OCI-LY7 (cell line): ENCODE results near the gene TAS2R41. TPM values are rescaled to one million over a fixed set of nuclear protein-coding genes. Genes with fewer than 3 reads are reported as not detected.

Experiments
- BruUV-seq: library from RNA; stranded (reverse); fragments of 400-500 nt; replicated peaks from 2 replicates; lab custom pipeline; 2021; lab: Mats Ljungman, UMichigan
- CTCF ChIA-PET: fragments of 300-600 bp; sonication (Branson Sonifier 250); formaldehyde crosslinking; loops from one replicate; lab custom pipeline; 2022; ENCODE audit warnings: antibody characterized with exemption; ENCODE audit not compliant: unreplicated experiment; lab: Charles Lee
- POLR2A ChIA-PET: fragments of 300-600 bp; sonication (Branson Sonifier 250); formaldehyde crosslinking; loops from one replicate; lab custom pipeline; 2022; ENCODE audit warnings: antibody characterized with exemption; lab: Charles Lee
- DNase-seq: peaks from one replicate; pipeline ENCODE4 v3.0.0-alpha.2; 2015; ENCODE audit warnings: low spot score
- H2AFZ ChIP-seq: fragments of 200-600 bp; sonication (generic), shearing (Covaris generic); 2 replicates; pipeline ENCODE4 v1.6.1; 2014; ENCODE audit warnings: mild to moderate bottlenecking, antibody characterized with exemption, low read length, moderate library complexity
- H3K27ac ChIP-seq: fragments of 200-600 bp; sonication (generic); 2 replicates; pipeline ENCODE4 v1.5.1; 2014; ENCODE audit warnings: mixed run types, low read depth, mild to moderate bottlenecking, moderate library complexity, low read length, inconsistent platforms; ENCODE audit not compliant: poor library complexity, severe bottlenecking
- H3K36me3 ChIP-seq: fragments of 200-600 bp; sonication (generic); 2 replicates; pipeline ENCODE4 v1.6.1; 2014; ENCODE audit warnings: mild to moderate bottlenecking, antibody characterized with exemption, low read length, moderate library complexity, mixed read lengths; ENCODE audit not compliant: insufficient read depth
- H3K4me1 ChIP-seq: fragments of 200-600 bp; sonication (generic); 2 replicates; pipeline ENCODE4 v1.5.1; 2014; ENCODE audit warnings: mild to moderate bottlenecking, low read length; ENCODE audit not compliant: insufficient read depth, poor library complexity, severe bottlenecking
- H3K4me2 ChIP-seq: fragments of 200-600 bp; sonication (generic); 2 replicates; pipeline ENCODE4 v1.6.1; 2014; ENCODE audit warnings: mild to moderate bottlenecking, low read length
- H3K4me3 ChIP-seq: fragments of 200-600 bp; sonication (generic); 2 replicates; pipeline ENCODE4 v1.5.1; 2014; ENCODE audit warnings: mild to moderate bottlenecking, low read depth, low read length; ENCODE audit not compliant: poor library complexity, severe bottlenecking
- H3K79me2 ChIP-seq: fragments of 200-600 bp; sonication (generic); 2 replicates; pipeline ENCODE4 v1.6.1; 2016; ENCODE audit warnings: low read depth, mild to moderate bottlenecking, low read length, moderate library complexity, mixed read lengths; ENCODE audit not compliant: insufficient read depth
- H3K9me2 ChIP-seq: fragments of 200-600 bp; sonication (generic); 2 replicates; pipeline ENCODE4 v1.6.1; 2016; ENCODE audit warnings: mild to moderate bottlenecking, low read length, mixed read lengths; ENCODE audit not compliant: insufficient read depth
- H3K9me3 ChIP-seq: fragments of 200-600 bp; sonication (generic); 2 replicates; pipeline ENCODE4 v1.6.1; 2014; ENCODE audit warnings: mild to moderate bottlenecking, mixed run types, low read length, mixed read lengths
- H4K20me1 ChIP-seq: fragments of 200-600 bp; sonication (generic); 2 replicates; pipeline ENCODE4 v1.6.1; 2014; ENCODE audit warnings: mild to moderate bottlenecking, antibody characterized with exemption, low read length, moderate library complexity, mixed read lengths; ENCODE audit not compliant: insufficient read depth
- CTCF ChIP-seq: fragments of 200-600 bp; sonication (generic); conservative IDR thresholded peaks from 2 replicates; pipeline ENCODE4 v1.5.1; 2014; ENCODE audit warnings: mild to moderate bottlenecking, antibody characterized with exemption, low read length, moderate library complexity, mixed read lengths
- EZH2phosphoT487 ChIP-seq: fragments of 200-600 bp; sonication (generic); IDR thresholded peaks from 2 replicates; pipeline ENCODE4 v1.6.1; 2018; ENCODE audit warnings: low read depth, borderline replicate concordance, mild to moderate bottlenecking, mixed run types, antibody characterized with exemption, low read length, moderate library complexity, mixed read lengths
- intact Hi-C: fragments of 100-400 bp; cut with micrococcal nuclease; formaldehyde crosslinking; loops from one replicate; pipeline ENCODE4 v1.10.0; 2022; ENCODE audit not compliant: unreplicated experiment
- total RNA-seq, 2 experiments: library from RNA; depleted of rRNA in 1 of 2; stranded (reverse); fragments of >200 nt in 1 of 2; shearing (Covaris generic) in 1 of 2; gene quantifications; 2 replicates each; pipeline ENCODE4 v1.2.3, GENCODE V29; 2014 to 2022

Gene TAS2R41
- total RNA-seq, 2 experiments from 2014 or later: not detected

- ChIA-PET POLR2A (no interaction called here), CTCF (no interaction called here)
- H3K4me1 ChIP-seq: no peaks in the 10 kb centered on the region
- BruUV-seq: no TSS peak
- no peak overlapping the region for H3K4me3 ChIP-seq
- H2AFZ ChIP-seq: no peak overlapping the region
- no peaks in the 10 kb centered on the region for H4K20me1 ChIP-seq
- no peak for TF ChIP-seq CTCF
- TF ChIP-seq EZH2phosphoT487: no peak
- intact Hi-C loops: no loop called here
- H3K9me3 ChIP-seq: no peaks in the 10 kb centered on the region
- no peaks in the 10 kb centered on the region for H3K79me2 ChIP-seq
- H3K4me2 ChIP-seq: no peak overlapping the region
- H3K36me3 ChIP-seq: no peaks in the 10 kb centered on the region
- no peaks in the 10 kb centered on the region for H3K9me2 ChIP-seq
- no peak for DNase-seq
- no peak overlapping the region for H3K27ac ChIP-seq
Observed at GRCh38 chr7:143462045-143462444, 15.6 kb upstream of the TAS2R41 start.

- Histone ChIP-seq H3K9me2 (no peaks in the 10 kb centered on the region), H4K20me1 (no peaks in the 10 kb centered on the region), H3K9me3 (no peaks in the 10 kb centered on the region), H3K79me2 (no peaks in the 10 kb centered on the region), H3K4me2 (no peak overlapping the region), H3K27ac (no peak overlapping the region), H2AFZ (no peak overlapping the region), H3K4me1 (no peaks in the 10 kb centered on the region), H3K36me3 (no peaks in the 10 kb centered on the region), H3K4me3 (no peak overlapping the region)
- POLR2A ChIA-PET: interaction anchor here (0.7 kb wide), 1 partner anchor 17 kb away, joined by 4 read pairs; no protein-coding TSS in a partner anchor
- CTCF ChIA-PET: no interaction called here
- no TSS peak for BruUV-seq
- DNase-seq: no peak
- intact Hi-C loops: no loop called here
- TF ChIP-seq EZH2phosphoT487 (no peak), CTCF (no peak)
Observed at GRCh38 chr7:143463556-143463955, 14.1 kb upstream of the TAS2R41 start.

GRCh38 chr7:143463957-143464356, 13.7 kb upstream of the TAS2R41 start:
- no peak for TF ChIP-seq EZH2phosphoT487
- no peak for TF ChIP-seq CTCF
- intact Hi-C loops: no loop called here

More at GRCh38 chr7:143463957-143464356, 13.7 kb upstream of the TAS2R41 start:
- no peaks in the 10 kb centered on the region for H3K79me2 ChIP-seq
- no peak overlapping the region for H2AFZ ChIP-seq
- no peak overlapping the region for H3K27ac ChIP-seq
- no peaks in the 10 kb centered on the region for H3K36me3 ChIP-seq
- H4K20me1 ChIP-seq: no peaks in the 10 kb centered on the region
- no TSS peak for BruUV-seq
- H3K4me3 ChIP-seq: no peak overlapping the region
- no peaks in the 10 kb centered on the region for H3K9me3 ChIP-seq
- H3K9me2 ChIP-seq: no peaks in the 10 kb centered on the region
- no peaks in the 10 kb centered on the region for H3K4me1 ChIP-seq
- CTCF ChIA-PET: no interaction called here
- H3K4me2 ChIP-seq: no peak overlapping the region
- POLR2A ChIA-PET: no interaction called here
- no peak for DNase-seq
